Tibial nerve (tissue), 4 donors: ENCODE data around the gene DHX8. TPM values are rescaled to one million over a fixed set of nuclear protein-coding genes. Genes with fewer than 3 reads are reported as not detected.

Experiments
- DNase-seq, 2 donors: peaks; one replicate each; pipeline ENCODE4 v3.0.0-alpha.2; 2019; ENCODE audit warnings: low spot score in 2 of 2
- H3K27ac ChIP-seq, 4 donors: fragments of 200-600 bp; sonication (generic) in 3 of 4; one replicate each; pipeline ENCODE4 v1.5.1; 2017 to 2019; ENCODE audit warnings: mild to moderate bottlenecking in 1 of 4
- H3K27me3 ChIP-seq, 2 donors: fragments of 200-600 bp; sonication (generic) in 1 of 2; one replicate each; pipeline versions ENCODE4 v1.5.1 to v1.6.0; 2017 to 2019
- H3K36me3 ChIP-seq, 3 donors: fragments of 200-600 bp; sonication (generic); one replicate each; pipeline ENCODE4 v1.5.1; 2018 to 2019
- H3K4me1 ChIP-seq, 4 donors: fragments of 200-600 bp; sonication (generic) in 3 of 4; one replicate each; pipeline ENCODE4 v1.5.1; 2017 to 2019
- H3K4me3 ChIP-seq, 4 donors: fragments of 200-600 bp; sonication (generic) in 3 of 4; one replicate each; pipeline ENCODE4 v1.5.1; 2017 to 2019; ENCODE audit warnings: mild to moderate bottlenecking in 1 of 4, moderate library complexity in 1 of 4
- H3K9me3 ChIP-seq, 4 donors: fragments of 200-600 bp; sonication (generic) in 3 of 4; one replicate each; pipeline ENCODE4 v1.5.1; 2017 to 2019
- EP300 ChIP-seq, 2 donors: sonication (generic); formaldehyde crosslinking; IDR thresholded peaks; one replicate each; pipeline ENCODE4 v1.6.1; 2017; ENCODE audit warnings: antibody characterized with exemption in 2 of 2, mild to moderate bottlenecking in 1 of 2
- POLR2A ChIP-seq, 2 donors: fragments of 450-650 bp; IDR thresholded peaks; one replicate each; pipeline ENCODE4 v1.6.1; 2017; ENCODE audit warnings: antibody characterized with exemption in 2 of 2, mild to moderate bottlenecking in 2 of 2, moderate library complexity in 2 of 2
- WGBS, 2 donors: methylation state at CpG; one replicate each; pipeline ENCODE4 v1.1.5; 2018; 5-methylcytosine and 5-hydroxymethylcytosine counted together
- small RNA-seq: library from RNA; depleted of rRNA; stranded (forward); fragments of <200 nt; gene quantifications from one replicate; pipeline ENCODE3, GENCODE V24; 2016
- total RNA-seq, 4 donors: library from RNA; depleted of rRNA; stranded (reverse); fragments of >200 nt; gene quantifications; one replicate each; pipeline ENCODE4 v1.1.0, GENCODE V29; 2016
- TF ChIP-seq, protein P1 (sequence below), 5 experiments: fragments of 200-600 bp in 3 of 5; fragments of 450-650 bp in 2 of 5; sonication (generic) in 3 of 5; IDR thresholded peaks; one replicate each; pipeline ENCODE4 v1.5.1; 2016 to 2019; ENCODE audit warnings: antibody characterized with exemption in 5 of 5, mild to moderate bottlenecking in 3 of 5, moderate library complexity in 2 of 5

DHX8 gene
- total RNA-seq, 4 donors from 2014 or later: 35.2 to 57.9 (median 40.7) TPM

DNA sequence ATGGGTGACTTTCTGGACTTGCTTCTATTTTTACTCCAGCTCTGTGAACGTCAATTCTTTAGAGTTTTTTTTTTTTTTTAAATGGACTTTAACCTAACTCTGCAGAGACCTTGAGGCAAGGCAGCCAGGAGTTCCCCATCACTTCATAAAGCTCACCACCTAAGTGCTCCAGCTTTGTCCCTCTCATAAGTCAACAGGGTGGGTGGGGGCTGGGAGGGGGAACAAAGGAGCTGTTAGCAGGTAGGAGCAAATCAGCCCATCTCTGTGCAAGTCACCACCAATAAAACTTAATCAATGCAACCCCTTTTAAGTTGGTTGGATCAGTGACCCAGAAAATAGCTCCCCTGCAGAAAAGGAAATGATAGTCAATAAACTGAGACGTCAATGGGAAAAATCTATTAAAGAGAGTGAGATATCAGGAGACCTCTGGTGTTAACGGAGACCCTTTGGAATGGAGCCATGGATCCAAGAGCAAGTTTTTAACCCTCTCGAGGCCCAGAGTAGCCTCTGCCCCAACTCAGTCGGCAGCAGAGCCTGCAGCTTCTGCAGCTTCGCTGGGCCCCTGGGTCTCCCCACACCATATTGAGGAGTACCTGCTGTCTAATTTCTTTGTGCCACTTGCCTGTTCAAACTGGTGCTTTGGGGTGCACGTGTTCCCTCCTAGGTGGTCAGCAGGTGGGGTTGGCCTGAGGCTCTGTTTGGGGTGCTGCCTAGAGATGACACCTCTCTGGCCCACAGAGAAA lies 90.0 kb downstream of the DHX8 start:
- Histone ChIP-seq H3K9me3 (no peaks in the 10 kb centered on the region), H3K4me1 (peaks cover 0 to 20% (median 6%) of the 10 kb centered on the region in 4 donors), H3K4me3 (no peak overlapping the region), H3K36me3 (no peaks in the 10 kb centered on the region), H3K27ac (no peak overlapping the region), H3K27me3 (no peaks in the 10 kb centered on the region)
- DNase-seq: no peak
- TF ChIP-seq, protein P1, sequence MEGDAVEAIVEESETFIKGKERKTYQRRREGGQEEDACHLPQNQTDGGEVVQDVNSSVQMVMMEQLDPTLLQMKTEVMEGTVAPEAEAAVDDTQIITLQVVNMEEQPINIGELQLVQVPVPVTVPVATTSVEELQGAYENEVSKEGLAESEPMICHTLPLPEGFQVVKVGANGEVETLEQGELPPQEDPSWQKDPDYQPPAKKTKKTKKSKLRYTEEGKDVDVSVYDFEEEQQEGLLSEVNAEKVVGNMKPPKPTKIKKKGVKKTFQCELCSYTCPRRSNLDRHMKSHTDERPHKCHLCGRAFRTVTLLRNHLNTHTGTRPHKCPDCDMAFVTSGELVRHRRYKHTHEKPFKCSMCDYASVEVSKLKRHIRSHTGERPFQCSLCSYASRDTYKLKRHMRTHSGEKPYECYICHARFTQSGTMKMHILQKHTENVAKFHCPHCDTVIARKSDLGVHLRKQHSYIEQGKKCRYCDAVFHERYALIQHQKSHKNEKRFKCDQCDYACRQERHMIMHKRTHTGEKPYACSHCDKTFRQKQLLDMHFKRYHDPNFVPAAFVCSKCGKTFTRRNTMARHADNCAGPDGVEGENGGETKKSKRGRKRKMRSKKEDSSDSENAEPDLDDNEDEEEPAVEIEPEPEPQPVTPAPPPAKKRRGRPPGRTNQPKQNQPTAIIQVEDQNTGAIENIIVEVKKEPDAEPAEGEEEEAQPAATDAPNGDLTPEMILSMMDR (IDR thresholded peaks at IDR 0.05): no peak
- TF ChIP-seq POLR2A (IDR thresholded peaks at IDR 0.05) (no peak), EP300 (IDR thresholded peaks at IDR 0.05) (no peak)
- WGBS, 2 donors: 31 to 36% methylated on average over 7 of the region's 7 CpGs

DNA sequence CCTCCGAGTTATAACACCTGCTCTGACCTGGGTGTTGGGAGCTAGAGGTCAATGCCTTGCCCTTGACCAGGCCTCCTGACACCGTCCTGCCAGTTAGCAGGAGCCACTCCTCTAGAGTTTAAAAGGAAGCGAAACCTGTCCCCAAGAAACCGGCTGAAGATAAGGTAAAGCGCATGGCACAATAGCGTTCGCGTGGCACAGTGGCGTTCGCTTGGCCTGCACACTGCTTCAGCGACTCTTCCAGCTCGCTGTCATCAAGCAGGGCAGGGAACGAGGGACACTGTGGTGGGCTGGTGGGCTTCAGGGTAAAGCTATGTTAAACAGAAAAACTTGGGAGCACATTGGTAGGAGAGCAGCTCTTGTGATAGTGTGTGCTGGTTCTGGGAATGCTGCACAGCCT lies 90.6 kb downstream of the DHX8 start:
- Histone ChIP-seq H3K27me3 (no peaks in the 10 kb centered on the region), H3K27ac (no peak overlapping the region), H3K4me1 (peaks cover 0 to 26% (median 12%) of the 10 kb centered on the region in 4 donors), H3K4me3 (no peak overlapping the region), H3K36me3 (no peaks in the 10 kb centered on the region), H3K9me3 (no peaks in the 10 kb centered on the region)
- TF ChIP-seq, protein P1 (IDR thresholded peaks at IDR 0.05): no peak
- TF ChIP-seq EP300 (IDR thresholded peaks at IDR 0.05) (no peak), POLR2A (IDR thresholded peaks at IDR 0.05) (no peak)
- WGBS, 2 donors: 74 to 78% methylated on average over 13 of the region's 13 CpGs
- DNase-seq: no peak

DNA sequence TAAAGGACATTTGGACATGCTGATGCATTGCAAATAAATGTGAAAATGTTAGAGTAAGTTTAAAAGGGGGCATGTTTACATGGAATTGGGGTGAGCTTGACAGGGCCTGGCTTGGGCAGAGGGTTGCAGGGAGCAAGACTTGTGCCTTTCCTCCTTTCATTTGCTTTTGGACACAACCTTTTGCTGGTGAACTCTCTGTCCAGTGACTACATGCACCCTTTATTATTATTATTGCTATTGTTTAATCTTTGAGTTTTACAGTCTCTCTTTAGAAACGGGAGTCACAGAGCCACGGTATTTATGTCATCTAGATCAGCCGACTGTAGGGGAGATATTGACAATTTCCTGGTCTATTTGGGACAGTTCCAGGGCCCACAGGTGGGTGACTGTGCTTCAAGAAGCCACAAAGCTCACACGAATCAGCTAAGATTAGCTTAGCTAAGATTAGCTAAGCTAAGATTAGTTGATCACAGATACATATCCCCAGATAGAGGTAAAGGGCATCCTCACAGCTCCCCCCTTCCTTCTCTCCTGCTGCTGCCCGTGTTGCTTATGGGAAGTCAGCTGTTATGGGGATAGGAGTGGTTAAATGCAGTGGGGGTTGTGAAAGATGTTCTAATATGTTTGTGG lies 91.2 kb downstream of the DHX8 start:
- no peaks in the 10 kb centered on the region for H3K27me3 ChIP-seq
- TF ChIP-seq, protein P1 (IDR thresholded peaks at IDR 0.05): no peak
- TF ChIP-seq POLR2A (IDR thresholded peaks at IDR 0.05) (no peak), EP300 (IDR thresholded peaks at IDR 0.05) (no peak)
- no peaks in the 10 kb centered on the region for H3K36me3 ChIP-seq
- H3K4me3 ChIP-seq: no peak overlapping the region
- no peaks in the 10 kb centered on the region for H3K9me3 ChIP-seq
- no peak overlapping the region for H3K27ac ChIP-seq
- no peak for DNase-seq
- peaks cover 0 to 30% (median 14%) of the 10 kb centered on the region in 4 donors for H3K4me1 ChIP-seq
- WGBS, 2 donors: 38 to 48% methylated on average over 5 of the region's 5 CpGs

Small RNA genes within 50 kb of the gene (small RNA-seq; reads per million reads assigned to genes)
- gene RNU6-406P (not detected), gene RNU6-971P (not detected)

Other genes with a start within 250 kb of the DHX8 start
- gene RNU2-1, start 250.0 kb upstream of the DHX8 start, total RNA-seq: not detected
- 10 to 100 TPM; 27.9 to 65.8 (median 53.0) TPM for gene ARL4D, start 85.0 kb upstream of the DHX8 start, total RNA-seq
- gene ETV4, start 62.4 kb downstream of the DHX8 start, total RNA-seq: 1 to 10 TPM; 1.5 to 5.1 (median 3.8) TPM
- 10 to 100 TPM in 1 of 4 donors, 1 to 10 TPM in 3; 4.2 to 12.5 (median 5.3) TPM for gene MEOX1, start 177.9 kb downstream of the DHX8 start, total RNA-seq